Tibial artery (tissue), 4 donors: Measurements from ENCODE around the gene ACIN1.

Experiments used
- DNase-seq, 2 donors: peaks; one replicate each; pipeline ENCODE4 v3.0.0-alpha.2; 2019
- H3K27ac ChIP-seq, 2 donors: fragments of 200-600 bp; sonication (generic) in 1 of 2; 1 replicate in 1 of 2; 2 replicates in 1 of 2; pipeline ENCODE4 v1.5.1; 2018 to 2019; ENCODE audit warnings: mild to moderate bottlenecking in 1 of 2
- H3K27me3 ChIP-seq, 2 donors: fragments of 200-600 bp; sonication (generic) in 1 of 2; one replicate each; pipeline versions ENCODE4 v1.5.1 to v1.6.0; 2016 to 2019
- H3K36me3 ChIP-seq, 3 donors: fragments of 200-600 bp; sonication (generic) in 2 of 3; one replicate each; pipeline ENCODE4 v1.5.1; 2016 to 2019; ENCODE audit warnings: mild to moderate bottlenecking in 2 of 3
- H3K4me1 ChIP-seq, 4 donors: fragments of 200-600 bp; sonication (generic) in 2 of 4; 1 replicate in 3 of 4; 2 replicates in 1 of 4; pipeline ENCODE4 v1.5.1; 2016 to 2019
- H3K4me3 ChIP-seq, 2 donors: fragments of 200-600 bp; sonication (generic) in 1 of 2; 1 replicate in 1 of 2; 2 replicates in 1 of 2; pipeline ENCODE4 v1.5.1; 2018 to 2019; ENCODE audit warnings: mild to moderate bottlenecking in 2 of 2
- H3K9me3 ChIP-seq, 3 donors: fragments of 200-600 bp; sonication (generic) in 1 of 3; one replicate each; pipeline ENCODE4 v1.5.1; 2016 to 2019
- intact Hi-C: fragments of 100-400 bp; cut with DNase I; formaldehyde crosslinking; loops from one replicate; pipeline ENCODE4 v1.15.0; 2023; ENCODE audit warnings: low total_unique reads
- TF ChIP-seq, protein P1 (sequence below), 2 experiments: fragments of 200-600 bp in 1 of 2; fragments of 450-650 bp in 1 of 2; IDR thresholded peaks; one replicate each; pipeline ENCODE4 v1.5.1; 2017 to 2019; ENCODE audit warnings: antibody characterized with exemption in 2 of 2, mild to moderate bottlenecking in 1 of 2, moderate library complexity in 1 of 2

The ACIN1 gene

DNA sequence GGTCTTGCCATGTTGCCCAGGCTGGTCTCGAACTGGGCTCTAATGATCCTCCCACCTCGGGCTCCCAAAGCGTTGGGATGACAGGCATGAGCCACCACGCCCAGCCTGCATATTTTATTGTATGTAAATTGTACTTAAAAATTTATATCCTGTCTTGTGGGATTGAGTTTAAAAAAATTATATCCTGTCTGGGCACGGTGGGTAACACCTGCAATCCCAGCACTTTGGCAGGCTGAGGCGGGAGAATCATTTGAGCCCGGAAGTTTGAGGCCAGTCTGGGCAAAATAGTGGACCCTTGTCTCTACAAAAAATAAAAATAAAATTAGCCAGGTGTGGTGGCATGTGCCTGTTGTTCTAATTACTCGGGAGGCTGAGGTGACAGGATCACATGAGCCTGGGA is 38.0 kb upstream of the ACIN1 start:
- Histone ChIP-seq H3K4me3 (no peak overlapping the region), H3K27ac (no peak overlapping the region), H3K9me3 (no peaks in the 10 kb centered on the region), H3K36me3 (peaks cover 74 to 88% (median 83%) of the 10 kb centered on the region in 3 donors), H3K27me3 (no peaks in the 10 kb centered on the region), H3K4me1 (peaks cover 0 to 6% (median 0%) of the 10 kb centered on the region in 4 donors)
- no peak for DNase-seq
- TF ChIP-seq, protein P1, sequence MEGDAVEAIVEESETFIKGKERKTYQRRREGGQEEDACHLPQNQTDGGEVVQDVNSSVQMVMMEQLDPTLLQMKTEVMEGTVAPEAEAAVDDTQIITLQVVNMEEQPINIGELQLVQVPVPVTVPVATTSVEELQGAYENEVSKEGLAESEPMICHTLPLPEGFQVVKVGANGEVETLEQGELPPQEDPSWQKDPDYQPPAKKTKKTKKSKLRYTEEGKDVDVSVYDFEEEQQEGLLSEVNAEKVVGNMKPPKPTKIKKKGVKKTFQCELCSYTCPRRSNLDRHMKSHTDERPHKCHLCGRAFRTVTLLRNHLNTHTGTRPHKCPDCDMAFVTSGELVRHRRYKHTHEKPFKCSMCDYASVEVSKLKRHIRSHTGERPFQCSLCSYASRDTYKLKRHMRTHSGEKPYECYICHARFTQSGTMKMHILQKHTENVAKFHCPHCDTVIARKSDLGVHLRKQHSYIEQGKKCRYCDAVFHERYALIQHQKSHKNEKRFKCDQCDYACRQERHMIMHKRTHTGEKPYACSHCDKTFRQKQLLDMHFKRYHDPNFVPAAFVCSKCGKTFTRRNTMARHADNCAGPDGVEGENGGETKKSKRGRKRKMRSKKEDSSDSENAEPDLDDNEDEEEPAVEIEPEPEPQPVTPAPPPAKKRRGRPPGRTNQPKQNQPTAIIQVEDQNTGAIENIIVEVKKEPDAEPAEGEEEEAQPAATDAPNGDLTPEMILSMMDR (IDR thresholded peaks at IDR 0.05), result no peak
- intact Hi-C loops, result no loop called here

DNA sequence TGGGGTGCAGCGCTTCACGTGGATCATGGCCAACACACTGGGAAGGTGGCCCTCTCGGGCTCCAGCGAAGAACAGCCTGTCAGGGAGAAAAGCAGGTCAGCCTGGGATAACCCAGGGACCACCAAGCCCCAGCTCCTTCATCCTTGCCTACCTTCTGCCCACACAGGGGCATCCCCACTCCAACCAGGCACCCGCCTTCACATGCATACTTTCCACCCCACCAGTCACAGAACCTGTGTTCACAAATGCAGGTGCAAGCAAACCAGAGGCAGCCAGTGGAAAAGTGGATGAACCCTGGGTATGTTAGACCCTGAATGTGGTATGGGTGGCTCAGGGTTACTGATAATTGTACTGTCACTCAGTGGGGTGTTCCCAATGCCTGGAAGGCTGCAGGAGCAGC is 36.5 kb upstream of the ACIN1 start:
- intact Hi-C loops, result no loop called here
- Histone ChIP-seq H3K27me3 (no peaks in the 10 kb centered on the region), H3K9me3 (no peaks in the 10 kb centered on the region), H3K27ac (no peak overlapping the region), H3K4me1 (peaks cover 0 to 6% (median 3%) of the 10 kb centered on the region in 4 donors), H3K4me3 (no peak overlapping the region), H3K36me3 (peaks cover 73 to 88% (median 83%) of the 10 kb centered on the region in 3 donors)
- no peak for DNase-seq
- TF ChIP-seq, protein P1 (IDR thresholded peaks at IDR 0.05), result no peak

DNA sequence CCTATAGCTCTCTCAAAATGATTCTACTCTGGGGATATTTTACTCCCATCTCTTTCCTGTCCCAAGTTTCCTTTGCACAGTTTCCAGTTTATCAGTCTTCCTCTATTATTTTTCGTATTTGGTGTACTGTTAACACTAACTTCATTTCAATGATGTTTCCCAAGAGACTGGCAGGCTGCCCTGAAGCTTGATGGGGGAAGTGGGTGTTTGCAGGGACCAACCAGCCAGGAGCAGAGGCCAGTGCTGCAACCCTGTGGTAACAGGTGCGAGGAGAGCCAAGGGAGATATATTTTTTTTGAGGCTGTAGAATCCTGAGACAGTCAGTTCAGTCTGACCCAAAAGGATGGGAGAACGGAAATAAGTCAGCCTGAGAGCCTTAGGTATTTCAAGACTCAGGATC is 35.9 kb upstream of the ACIN1 start:
- H3K27ac ChIP-seq, result no peak overlapping the region
- peaks cover 68 to 88% (median 78%) of the 10 kb centered on the region in 3 donors for H3K36me3 ChIP-seq
- H3K4me1 ChIP-seq, result peaks cover 0 to 10% (median 9%) of the 10 kb centered on the region in 4 donors
- TF ChIP-seq, protein P1 (IDR thresholded peaks at IDR 0.05), result no peak
- H3K27me3 ChIP-seq, result no peaks in the 10 kb centered on the region
- intact Hi-C loops, result no loop called here
- H3K9me3 ChIP-seq, result no peaks in the 10 kb centered on the region
- H3K4me3 ChIP-seq, result no peak overlapping the region
- DNase-seq, result peak in 1 of 2 donors; percentile 67

DNA sequence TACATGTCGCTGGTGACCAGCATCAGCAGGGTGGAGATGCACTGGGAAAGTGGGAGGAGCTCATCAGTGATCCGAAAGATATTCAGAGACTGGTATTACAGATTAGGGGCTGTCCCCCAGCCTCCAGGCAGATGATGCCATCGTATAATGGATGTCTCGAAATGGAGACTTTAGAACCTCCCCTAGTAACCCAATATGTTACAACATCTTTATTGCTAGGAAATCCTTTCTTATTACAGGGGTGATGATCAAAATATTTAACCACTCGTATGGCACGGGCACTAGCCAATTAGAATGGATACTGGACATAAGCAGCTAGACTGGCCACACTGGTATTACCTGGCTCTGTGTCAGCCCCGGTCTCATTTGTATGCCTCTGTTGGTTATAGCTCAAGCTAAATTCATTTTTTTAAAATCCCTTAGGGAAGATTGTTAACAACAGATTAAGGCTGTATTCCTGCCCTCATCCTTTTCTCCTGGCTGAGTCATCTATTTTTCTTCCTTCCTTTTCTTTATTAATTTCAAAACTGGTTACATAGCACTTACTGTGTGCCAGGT is 34.9 kb upstream of the ACIN1 start:
- Histone ChIP-seq H3K9me3 (no peaks in the 10 kb centered on the region), H3K36me3 (peaks cover 68 to 79% (median 68%) of the 10 kb centered on the region in 3 donors), H3K4me1 (peaks cover 2 to 20% (median 19%) of the 10 kb centered on the region in 4 donors), H3K27ac (no peak overlapping the region), H3K27me3 (no peaks in the 10 kb centered on the region), H3K4me3 (no peak overlapping the region)
- TF ChIP-seq, protein P1 (IDR thresholded peaks at IDR 0.05), result no peak
- intact Hi-C loops, result no loop called here
- no peak for DNase-seq

DNA sequence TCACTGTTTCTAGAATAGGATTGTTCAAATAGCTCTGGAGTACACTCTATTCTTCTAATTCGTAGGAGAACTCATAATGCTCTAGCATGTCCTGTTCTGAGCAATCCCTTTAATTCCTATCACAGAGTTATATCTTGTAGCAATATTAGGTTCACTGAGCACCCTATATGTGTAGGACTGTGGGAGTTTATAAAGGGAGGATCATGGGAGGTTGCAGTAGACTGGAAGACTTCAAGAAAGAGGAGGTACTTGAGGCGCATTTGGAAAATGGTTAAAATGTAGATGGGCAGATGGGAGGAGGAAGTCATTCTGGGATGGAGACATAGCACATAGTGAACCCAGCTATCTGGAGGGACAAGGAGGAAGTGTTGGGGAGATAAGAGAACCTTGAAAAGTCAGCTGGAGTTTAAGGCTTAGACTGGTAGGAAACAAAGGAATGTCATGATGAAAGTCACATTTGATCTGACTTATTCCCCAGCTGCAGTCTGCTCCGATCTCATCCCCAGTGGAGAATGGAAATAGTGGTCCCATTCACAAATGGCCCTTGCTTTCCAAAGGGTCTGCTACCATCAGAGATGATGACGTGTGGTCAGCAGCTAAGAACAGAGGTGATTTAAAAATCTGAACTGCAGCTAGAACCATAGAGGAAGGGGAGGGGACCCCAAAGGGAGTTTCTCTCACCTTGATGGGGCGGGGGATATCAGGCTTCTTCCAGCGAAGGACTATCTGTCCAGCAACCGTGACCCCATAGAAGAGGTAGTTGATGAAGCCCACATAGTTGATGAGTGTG is 34.2 kb upstream of the ACIN1 start:
- Histone ChIP-seq H3K4me3 (no peak overlapping the region), H3K27ac (no peak overlapping the region), H3K9me3 (no peaks in the 10 kb centered on the region), H3K36me3 (peaks cover 68 to 75% (median 68%) of the 10 kb centered on the region in 3 donors), H3K4me1 (peaks cover 3 to 26% (median 21%) of the 10 kb centered on the region in 4 donors), H3K27me3 (no peaks in the 10 kb centered on the region)
- TF ChIP-seq, protein P1 (IDR thresholded peaks at IDR 0.05), result no peak
- no peak for DNase-seq
- intact Hi-C loops, result no loop called here
